Fibroblast of lung (primary cell): ENCODE measurements around the gene KLHL14. TPM values are rescaled to one million over a fixed set of nuclear protein-coding genes. Genes with fewer than 3 reads are reported as not detected.

ENCODE experiments used
- DNase-seq, 2 donors: peaks; one replicate each; pipeline versions ENCODE4 v3.0.0 to v3.0.0-alpha.2; 2010; ENCODE audit warnings: low read depth in 2 of 2
- H2AFZ ChIP-seq: 2 replicates; pipeline ENCODE4 v1.5.1; 2012; ENCODE audit warnings: low read length, control low read depth, inconsistent platforms
- H3K27ac ChIP-seq: 2 replicates; pipeline ENCODE4 v1.5.1; 2011; ENCODE audit warnings: low read length, control low read depth; ENCODE audit not compliant: insufficient read depth
- H3K27me3 ChIP-seq: 2 replicates; pipeline ENCODE4 v1.5.1; 2011; ENCODE audit warnings: mild to moderate bottlenecking, low read length; ENCODE audit not compliant: control insufficient read depth, insufficient read depth
- H3K36me3 ChIP-seq: 2 replicates; pipeline ENCODE4 v1.5.1; 2011; ENCODE audit warnings: low read length; ENCODE audit not compliant: control insufficient read depth, insufficient read depth
- H3K4me1 ChIP-seq: 2 replicates; pipeline ENCODE4 v1.5.1; 2011; ENCODE audit warnings: low read length; ENCODE audit not compliant: control insufficient read depth, insufficient read depth; ENCODE audit errors: extremely low read depth
- H3K4me2 ChIP-seq: 2 replicates; pipeline ENCODE4 v1.5.1; 2011; ENCODE audit warnings: low read length, control low read depth; ENCODE audit not compliant: insufficient read depth; ENCODE audit errors: extremely low read depth
- H3K4me3 ChIP-seq, 4 experiments: fragments of 200-600 bp in 1 of 4; sonication (generic) in 1 of 4; replicated peaks in 1 of 4; 2 replicates each; pipeline ENCODE4 v1.5.1; 2011 to 2016; ENCODE audit warnings: low read length in 4 of 4, low read depth in 3 of 4, mild to moderate bottlenecking in 3 of 4, control low read depth in 2 of 4, inconsistent platforms in 1 of 4, mixed read lengths in 1 of 4; ENCODE audit not compliant: insufficient read depth in 1 of 4; ENCODE audit errors: control extremely low read depth in 1 of 4
- H3K79me2 ChIP-seq: 2 replicates; pipeline ENCODE4 v1.5.1; 2012; ENCODE audit warnings: mild to moderate bottlenecking, low read length, inconsistent platforms; ENCODE audit not compliant: control insufficient read depth, insufficient read depth
- H3K9ac ChIP-seq: 2 replicates; pipeline ENCODE4 v1.5.1; 2011; ENCODE audit warnings: mild to moderate bottlenecking, low read length, control low read depth; ENCODE audit not compliant: insufficient read depth
- H3K9me3 ChIP-seq: 2 replicates; pipeline ENCODE4 v1.5.1; 2012; ENCODE audit warnings: low read depth, low read length; ENCODE audit not compliant: control insufficient read depth, insufficient read depth
- H4K20me1 ChIP-seq: 2 replicates; pipeline ENCODE4 v1.5.1; 2011; ENCODE audit warnings: low read length; ENCODE audit not compliant: control insufficient read depth, insufficient read depth; ENCODE audit errors: extremely low read depth
- EZH2 ChIP-seq: IDR thresholded peaks from 2 replicates; pipeline ENCODE4 v1.5.1; 2012; ENCODE audit warnings: low read length, control low read depth, mild to moderate bottlenecking; ENCODE audit errors: missing control alignments
- polyA plus RNA-seq, 2 donors: library from polyadenylated mRNA; depleted of rRNA in 1 of 2; stranded (reverse) in 1 of 2; unstranded in 1 of 2; fragments of >200 nt; gene quantifications; 2 replicates each; pipeline ENCODE4 v1.2.1, GENCODE V29; 2011 to 2012; ENCODE audit warnings: missing spikeins in 1 of 2
- total RNA-seq: library from RNA; depleted of rRNA; stranded (reverse); fragments of >200 nt; gene quantifications from 2 replicates; pipeline ENCODE4 v1.2.1, GENCODE V29; 2014
- TF ChIP-seq, protein P1 (sequence below), 2 donors: IDR thresholded peaks in 1 of 2; conservative IDR thresholded peaks in 1 of 2; 1 replicate in 1 of 2; 2 replicates in 1 of 2; pipeline ENCODE4 v1.5.1; 2011 to 2012; ENCODE audit warnings: low read length in 2 of 2, control low read depth in 1 of 2, inconsistent platforms in 1 of 2, low read depth in 1 of 2, mild to moderate bottlenecking in 1 of 2

Gene KLHL14
- total and polyA plus RNA-seq, 2 donors (not counting 1 experiment from before 2014, with no cell fraction given) = not detected

- no peak overlapping the region for H2AFZ ChIP-seq
- H3K4me1 ChIP-seq = no peaks in the 10 kb centered on the region
- DNase-seq = no peak
- H3K4me3 ChIP-seq = no peak overlapping the region
- H3K9me3 ChIP-seq = no peaks in the 10 kb centered on the region
- no peaks in the 10 kb centered on the region for H3K36me3 ChIP-seq
- H3K4me2 ChIP-seq = no peak overlapping the region
- TF ChIP-seq EZH2 = no peak
- TF ChIP-seq, protein P1, sequence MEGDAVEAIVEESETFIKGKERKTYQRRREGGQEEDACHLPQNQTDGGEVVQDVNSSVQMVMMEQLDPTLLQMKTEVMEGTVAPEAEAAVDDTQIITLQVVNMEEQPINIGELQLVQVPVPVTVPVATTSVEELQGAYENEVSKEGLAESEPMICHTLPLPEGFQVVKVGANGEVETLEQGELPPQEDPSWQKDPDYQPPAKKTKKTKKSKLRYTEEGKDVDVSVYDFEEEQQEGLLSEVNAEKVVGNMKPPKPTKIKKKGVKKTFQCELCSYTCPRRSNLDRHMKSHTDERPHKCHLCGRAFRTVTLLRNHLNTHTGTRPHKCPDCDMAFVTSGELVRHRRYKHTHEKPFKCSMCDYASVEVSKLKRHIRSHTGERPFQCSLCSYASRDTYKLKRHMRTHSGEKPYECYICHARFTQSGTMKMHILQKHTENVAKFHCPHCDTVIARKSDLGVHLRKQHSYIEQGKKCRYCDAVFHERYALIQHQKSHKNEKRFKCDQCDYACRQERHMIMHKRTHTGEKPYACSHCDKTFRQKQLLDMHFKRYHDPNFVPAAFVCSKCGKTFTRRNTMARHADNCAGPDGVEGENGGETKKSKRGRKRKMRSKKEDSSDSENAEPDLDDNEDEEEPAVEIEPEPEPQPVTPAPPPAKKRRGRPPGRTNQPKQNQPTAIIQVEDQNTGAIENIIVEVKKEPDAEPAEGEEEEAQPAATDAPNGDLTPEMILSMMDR (conservative IDR thresholded peaks at IDR 0.05 in 1 of 2, IDR thresholded peaks at IDR 0.05 in 1 of 2; ENCODE audit: low read depth in 1 of 2, low read length in 2 of 2) = no peak
- no peak overlapping the region for H3K27ac ChIP-seq
- H3K9ac ChIP-seq = no peak overlapping the region
- H4K20me1 ChIP-seq = no peaks in the 10 kb centered on the region
- no peaks in the 10 kb centered on the region for H3K79me2 ChIP-seq
- H3K27me3 ChIP-seq = no peaks in the 10 kb centered on the region
Observed at GRCh38 chr18:32672398-32672797, 100.4 kb downstream of the KLHL14 start.

DNA sequence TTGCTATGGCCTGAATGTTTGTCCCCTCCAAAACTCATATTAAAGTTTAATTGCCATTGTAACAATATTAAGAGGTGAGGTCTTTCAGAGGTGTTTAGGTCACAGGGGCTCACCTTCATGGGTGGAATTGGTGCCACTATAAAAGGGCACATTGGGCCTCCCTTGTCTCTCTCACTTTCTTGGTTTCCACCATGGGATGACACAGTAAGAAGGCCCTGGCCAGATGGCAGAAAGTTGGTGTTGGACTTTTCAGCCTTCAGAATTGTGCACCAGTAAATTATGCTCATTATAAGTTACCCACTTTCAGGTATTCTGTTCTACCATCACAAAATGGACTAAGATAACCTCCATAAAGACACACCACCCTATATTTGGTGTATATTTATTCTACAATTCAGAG lies 102.1 kb downstream of the KLHL14 start:
- no peaks in the 10 kb centered on the region for H4K20me1 ChIP-seq
- no peak overlapping the region for H3K9ac ChIP-seq
- H3K36me3 ChIP-seq = no peaks in the 10 kb centered on the region
- DNase-seq = no peak
- TF ChIP-seq EZH2 = no peak
- TF ChIP-seq, protein P1 (conservative IDR thresholded peaks at IDR 0.05 in 1 of 2, IDR thresholded peaks at IDR 0.05 in 1 of 2; ENCODE audit: low read depth in 1 of 2, low read length in 2 of 2) = no peak
- no peaks in the 10 kb centered on the region for H3K9me3 ChIP-seq
- H3K4me2 ChIP-seq = no peak overlapping the region
- no peak overlapping the region for H2AFZ ChIP-seq
- no peaks in the 10 kb centered on the region for H3K4me1 ChIP-seq
- no peaks in the 10 kb centered on the region for H3K27me3 ChIP-seq
- no peaks in the 10 kb centered on the region for H3K79me2 ChIP-seq
- no peak overlapping the region for H3K4me3 ChIP-seq
- H3K27ac ChIP-seq = no peak overlapping the region

GRCh38 chr18:32669549-32670165 lies 103.2 kb downstream of the KLHL14 start:
- no peaks in the 10 kb centered on the region for H3K36me3 ChIP-seq
- no peaks in the 10 kb centered on the region for H3K4me1 ChIP-seq
- TF ChIP-seq, protein P1 (conservative IDR thresholded peaks at IDR 0.05 in 1 of 2, IDR thresholded peaks at IDR 0.05 in 1 of 2; ENCODE audit: low read depth in 1 of 2, low read length in 2 of 2) = no peak
- no peak for TF ChIP-seq EZH2
- no peaks in the 10 kb centered on the region for H3K9me3 ChIP-seq
- no peak overlapping the region for H3K4me3 ChIP-seq
- H4K20me1 ChIP-seq = no peaks in the 10 kb centered on the region
- H2AFZ ChIP-seq = no peak overlapping the region
- no peaks in the 10 kb centered on the region for H3K79me2 ChIP-seq
- no peak overlapping the region for H3K4me2 ChIP-seq
- no peaks in the 10 kb centered on the region for H3K27me3 ChIP-seq
- no peak overlapping the region for H3K27ac ChIP-seq
- DNase-seq = no peak
- no peak overlapping the region for H3K9ac ChIP-seq
